Osteoblast (primary cell): ENCODE results near the gene ZFAND3. TPM values are rescaled to one million over a fixed set of nuclear protein-coding genes. Genes with fewer than 3 reads are reported as not detected.

Experiments used
- DNase-seq: peaks from one replicate; pipeline ENCODE4 v3.0.0; 2011; ENCODE audit warnings: low spot score, mixed read lengths; ENCODE audit not compliant: insufficient read length; ENCODE audit errors: missing footprints
- H2AFZ ChIP-seq: 2 replicates; pipeline ENCODE4 v1.6.0; 2011; ENCODE audit warnings: mild to moderate bottlenecking, low read length
- H3K27ac ChIP-seq: 2 replicates; pipeline ENCODE4 v1.5.1; 2011; ENCODE audit warnings: mild to moderate bottlenecking, low read depth, low read length, moderate library complexity
- H3K27me3 ChIP-seq: 2 replicates; pipeline ENCODE4 v1.6.0; 2012; ENCODE audit warnings: mild to moderate bottlenecking, control low read depth, inconsistent platforms, low read length, moderate library complexity; ENCODE audit not compliant: insufficient read depth
- H3K36me3 ChIP-seq: 2 replicates; pipeline ENCODE4 v1.5.1; 2011; ENCODE audit warnings: mild to moderate bottlenecking, low read length, control low read depth, moderate library complexity; ENCODE audit not compliant: insufficient read depth
- H3K4me1 ChIP-seq: 2 replicates; pipeline ENCODE4 v1.5.1; 2011; ENCODE audit warnings: mild to moderate bottlenecking, low read length, control low read depth, moderate library complexity; ENCODE audit not compliant: insufficient read depth
- H3K4me2 ChIP-seq: 2 replicates; pipeline ENCODE4 v1.6.0; 2011; ENCODE audit warnings: mild to moderate bottlenecking, low read length; ENCODE audit not compliant: insufficient read depth
- H3K4me3 ChIP-seq: fragments of 200-600 bp; sonication (generic); 3 replicates; pipeline ENCODE4 v1.5.1; 2012; ENCODE audit warnings: mild to moderate bottlenecking, low read length, inconsistent platforms; ENCODE audit not compliant: insufficient read depth
- H3K79me2 ChIP-seq: 2 replicates; pipeline ENCODE4 v1.6.0; 2012; ENCODE audit warnings: mild to moderate bottlenecking, low read length, control low read depth, inconsistent platforms; ENCODE audit not compliant: insufficient read depth
- H3K9me3 ChIP-seq: 2 replicates; pipeline ENCODE4 v1.5.1; 2011; ENCODE audit warnings: low read depth, low read length, control low read depth
- H4K20me1 ChIP-seq: 2 replicates; pipeline ENCODE4 v1.6.0; 2012; ENCODE audit warnings: mild to moderate bottlenecking, low read length, control low read depth; ENCODE audit not compliant: insufficient read depth
- total RNA-seq: library from RNA; depleted of rRNA; stranded (reverse); fragments of >200 nt; gene quantifications from 2 replicates; pipeline ENCODE4 v1.2.3, GENCODE V29; 2012
- TF ChIP-seq, protein P1 (sequence below): IDR thresholded peaks from 2 replicates; pipeline ENCODE4 v1.5.1; 2011; ENCODE audit warnings: mild to moderate bottlenecking, low read depth, low read length, moderate library complexity; ENCODE audit errors: extremely low read depth

Gene ZFAND3
- total RNA-seq, 1 donor: 27.1 TPM

DNA sequence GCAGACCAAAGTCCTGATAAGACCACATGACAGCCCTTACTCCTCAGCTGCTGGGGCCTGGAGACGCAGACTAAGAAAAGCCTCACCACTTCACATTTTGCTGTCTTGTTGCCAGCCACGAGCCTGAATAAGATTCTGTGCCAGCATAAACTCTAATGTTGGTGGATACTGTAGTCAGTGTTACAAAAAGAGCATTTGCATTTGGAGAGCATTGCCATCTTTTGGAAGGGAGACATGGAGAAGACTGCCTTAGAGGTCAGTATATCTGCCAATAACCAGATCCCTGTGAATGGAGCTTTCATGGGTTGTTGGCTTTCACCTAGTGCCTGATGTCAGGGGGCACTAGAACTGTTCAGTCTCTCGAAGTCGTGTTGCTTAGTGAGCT lies 315.2 kb downstream of the ZFAND3 start:
- no peaks in the 10 kb centered on the region for H3K27me3 ChIP-seq
- TF ChIP-seq, protein P1, sequence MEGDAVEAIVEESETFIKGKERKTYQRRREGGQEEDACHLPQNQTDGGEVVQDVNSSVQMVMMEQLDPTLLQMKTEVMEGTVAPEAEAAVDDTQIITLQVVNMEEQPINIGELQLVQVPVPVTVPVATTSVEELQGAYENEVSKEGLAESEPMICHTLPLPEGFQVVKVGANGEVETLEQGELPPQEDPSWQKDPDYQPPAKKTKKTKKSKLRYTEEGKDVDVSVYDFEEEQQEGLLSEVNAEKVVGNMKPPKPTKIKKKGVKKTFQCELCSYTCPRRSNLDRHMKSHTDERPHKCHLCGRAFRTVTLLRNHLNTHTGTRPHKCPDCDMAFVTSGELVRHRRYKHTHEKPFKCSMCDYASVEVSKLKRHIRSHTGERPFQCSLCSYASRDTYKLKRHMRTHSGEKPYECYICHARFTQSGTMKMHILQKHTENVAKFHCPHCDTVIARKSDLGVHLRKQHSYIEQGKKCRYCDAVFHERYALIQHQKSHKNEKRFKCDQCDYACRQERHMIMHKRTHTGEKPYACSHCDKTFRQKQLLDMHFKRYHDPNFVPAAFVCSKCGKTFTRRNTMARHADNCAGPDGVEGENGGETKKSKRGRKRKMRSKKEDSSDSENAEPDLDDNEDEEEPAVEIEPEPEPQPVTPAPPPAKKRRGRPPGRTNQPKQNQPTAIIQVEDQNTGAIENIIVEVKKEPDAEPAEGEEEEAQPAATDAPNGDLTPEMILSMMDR: no peak
- H3K36me3 ChIP-seq: peaks cover 11% of the 10 kb centered on the region
- no peak overlapping the region for H3K4me2 ChIP-seq
- H3K79me2 ChIP-seq: peaks cover 79% of the 10 kb centered on the region
- DNase-seq: no peak
- no peaks in the 10 kb centered on the region for H3K9me3 ChIP-seq
- H3K27ac ChIP-seq: no peak overlapping the region
- H3K4me3 ChIP-seq: no peak overlapping the region
- peaks cover 13% of the 10 kb centered on the region for H3K4me1 ChIP-seq
- peaks cover 83% of the 10 kb centered on the region for H4K20me1 ChIP-seq
- H2AFZ ChIP-seq: no peak overlapping the region

DNA sequence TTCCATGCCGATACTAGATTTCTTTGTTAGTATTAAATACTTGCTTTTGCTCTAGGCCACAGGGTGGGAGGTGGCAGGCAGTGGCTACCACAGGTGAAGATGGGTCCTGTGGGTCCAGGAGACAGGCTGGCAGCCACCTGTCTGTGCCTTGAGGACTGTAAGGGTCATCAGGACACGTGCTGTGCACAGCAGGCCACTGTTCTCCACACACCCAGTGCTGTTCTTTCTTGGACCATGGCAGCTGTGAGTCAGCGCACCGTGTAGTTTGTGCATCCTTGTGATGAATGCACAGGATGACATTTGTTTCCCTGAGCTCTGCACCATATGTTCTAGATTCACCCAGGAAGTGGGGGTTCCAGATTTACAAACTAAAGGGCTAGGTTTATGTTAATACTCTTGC lies 317.0 kb downstream of the ZFAND3 start:
- Histone ChIP-seq H3K4me3 (no peak overlapping the region), H3K4me2 (no peak overlapping the region), H3K4me1 (peaks cover 9% of the 10 kb centered on the region), H3K27ac (no peak overlapping the region), H3K36me3 (peaks cover 11% of the 10 kb centered on the region), H2AFZ (no peak overlapping the region), H3K9me3 (no peaks in the 10 kb centered on the region), H3K27me3 (no peaks in the 10 kb centered on the region), H3K79me2 (peaks cover 79% of the 10 kb centered on the region), H4K20me1 (peaks cover 82% of the 10 kb centered on the region)
- peak; percentile 55 for DNase-seq
- TF ChIP-seq, protein P1: no peak

DNA sequence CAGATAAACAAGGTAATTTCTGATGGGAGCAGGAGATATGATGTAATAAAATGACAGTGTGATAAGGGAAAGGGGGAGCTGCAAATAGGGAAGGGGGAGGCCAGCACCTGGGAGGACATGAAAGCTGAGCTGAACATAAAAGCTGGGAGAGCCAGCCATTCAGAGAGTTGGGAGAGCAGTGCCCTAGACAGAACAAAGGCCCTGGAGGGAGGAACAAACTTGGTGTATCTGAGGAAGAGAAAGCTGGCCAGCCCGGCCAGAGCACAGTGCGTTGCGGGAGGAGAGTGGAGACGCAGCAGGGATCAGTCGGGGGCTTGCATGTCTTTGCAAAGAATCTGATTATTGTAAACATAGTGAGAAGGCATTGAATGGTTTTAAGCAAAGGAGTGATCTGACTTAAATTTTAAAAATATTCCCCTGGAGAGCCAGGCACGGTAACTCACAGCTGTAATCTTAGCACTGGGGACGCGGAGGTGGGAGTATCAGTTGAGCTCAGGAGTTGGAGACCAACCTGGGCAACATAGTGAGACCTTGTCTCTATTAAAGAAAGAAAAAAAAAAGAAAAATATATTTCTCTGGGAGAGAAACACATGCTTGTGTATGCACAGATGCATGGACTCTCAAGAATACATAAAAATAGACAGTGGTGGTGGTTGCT lies 318.2 kb downstream of the ZFAND3 start:
- TF ChIP-seq, protein P1: no peak
- Histone ChIP-seq H3K79me2 (peaks cover 77% of the 10 kb centered on the region), H3K4me3 (no peak overlapping the region), H3K27me3 (no peaks in the 10 kb centered on the region), H3K4me1 (no peaks in the 10 kb centered on the region), H3K4me2 (no peak overlapping the region), H3K27ac (no peak overlapping the region), H3K36me3 (peaks cover 8% of the 10 kb centered on the region), H3K9me3 (no peaks in the 10 kb centered on the region), H4K20me1 (peaks cover 79% of the 10 kb centered on the region), H2AFZ (no peak overlapping the region)
- no peak for DNase-seq

DNA sequence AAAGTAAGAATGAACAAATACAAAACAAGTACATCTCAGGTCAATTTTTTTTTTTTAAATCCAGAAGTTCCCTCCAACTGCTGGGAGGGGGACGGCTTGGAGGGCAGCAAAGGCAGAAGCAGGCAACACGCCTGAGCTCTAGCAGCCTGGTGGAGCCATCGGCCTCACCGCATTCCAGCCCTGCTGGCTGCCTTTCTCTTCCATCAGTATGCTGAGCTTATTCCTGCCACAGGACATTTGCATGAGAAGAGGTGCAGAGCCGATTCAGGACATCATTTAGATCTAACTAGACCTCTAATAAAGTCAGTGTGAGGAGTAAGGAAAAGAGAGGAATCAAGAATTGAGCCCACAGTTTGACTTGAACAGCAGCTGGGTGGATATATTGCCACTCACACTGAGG lies 318.8 kb downstream of the ZFAND3 start:
- no peak for DNase-seq
- Histone ChIP-seq H4K20me1 (peaks cover 77% of the 10 kb centered on the region), H3K4me1 (no peaks in the 10 kb centered on the region), H3K9me3 (no peaks in the 10 kb centered on the region), H3K4me2 (no peak overlapping the region), H3K79me2 (peaks cover 71% of the 10 kb centered on the region), H3K4me3 (no peak overlapping the region), H3K27me3 (no peaks in the 10 kb centered on the region), H2AFZ (no peak overlapping the region), H3K27ac (no peak overlapping the region), H3K36me3 (peaks cover 3% of the 10 kb centered on the region)
- TF ChIP-seq, protein P1: no peak
